DOHH2 (cell line): ENCODE results near the gene ZXDA.
A peak's percentile ranks its signal among the peaks of the same experiment; 100 is the strongest.

Source experiments
- EZH2phosphoT487 ChIP-seq: fragments of 200-600 bp; sonication (generic); IDR thresholded peaks from 2 replicates; pipeline ENCODE4 v1.6.1; 2017; ENCODE audit warnings: borderline replicate concordance, mild to moderate bottlenecking, antibody characterized with exemption, low read length, moderate library complexity, mixed read lengths
- TF ChIP-seq, protein P1 (sequence below): fragments of 200-600 bp; sonication (generic); IDR thresholded peaks from one replicate; pipeline ENCODE4 v1.5.1; 2014; ENCODE audit warnings: antibody characterized with exemption, mild to moderate bottlenecking, low read depth, low read length; ENCODE audit not compliant: poor library complexity, severe bottlenecking

DNA sequence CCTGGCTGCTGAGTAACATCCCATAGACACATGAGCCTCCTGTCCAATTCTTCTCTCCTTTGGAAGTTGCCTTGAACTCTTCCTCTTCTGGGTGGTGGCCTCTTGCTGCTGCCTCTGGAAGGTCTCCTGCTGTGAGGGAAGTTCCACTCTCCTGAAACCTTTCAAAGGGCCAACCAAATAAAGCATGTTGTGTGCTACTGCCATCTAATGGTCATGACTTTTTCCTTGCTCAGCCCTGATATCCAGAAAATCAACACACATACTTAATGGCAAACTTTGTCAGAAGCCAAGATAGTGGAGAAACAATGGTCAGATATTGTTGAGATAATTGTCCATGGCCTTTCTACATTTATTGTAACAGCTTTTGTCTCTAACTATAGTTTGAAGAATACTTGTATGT lies 19.1 kb upstream of the ZXDA start:
- TF ChIP-seq, protein P1, sequence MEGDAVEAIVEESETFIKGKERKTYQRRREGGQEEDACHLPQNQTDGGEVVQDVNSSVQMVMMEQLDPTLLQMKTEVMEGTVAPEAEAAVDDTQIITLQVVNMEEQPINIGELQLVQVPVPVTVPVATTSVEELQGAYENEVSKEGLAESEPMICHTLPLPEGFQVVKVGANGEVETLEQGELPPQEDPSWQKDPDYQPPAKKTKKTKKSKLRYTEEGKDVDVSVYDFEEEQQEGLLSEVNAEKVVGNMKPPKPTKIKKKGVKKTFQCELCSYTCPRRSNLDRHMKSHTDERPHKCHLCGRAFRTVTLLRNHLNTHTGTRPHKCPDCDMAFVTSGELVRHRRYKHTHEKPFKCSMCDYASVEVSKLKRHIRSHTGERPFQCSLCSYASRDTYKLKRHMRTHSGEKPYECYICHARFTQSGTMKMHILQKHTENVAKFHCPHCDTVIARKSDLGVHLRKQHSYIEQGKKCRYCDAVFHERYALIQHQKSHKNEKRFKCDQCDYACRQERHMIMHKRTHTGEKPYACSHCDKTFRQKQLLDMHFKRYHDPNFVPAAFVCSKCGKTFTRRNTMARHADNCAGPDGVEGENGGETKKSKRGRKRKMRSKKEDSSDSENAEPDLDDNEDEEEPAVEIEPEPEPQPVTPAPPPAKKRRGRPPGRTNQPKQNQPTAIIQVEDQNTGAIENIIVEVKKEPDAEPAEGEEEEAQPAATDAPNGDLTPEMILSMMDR: peak; percentile 44
- TF ChIP-seq EZH2phosphoT487: no peak
